ENCODE results near the gene LNX2. TPM values are rescaled to one million over a fixed set of nuclear protein-coding genes. Genes with fewer than 3 reads are reported as not detected.

Gene LNX2
- total RNA-seq, 3 donors from 2014 or later, result 5.9 to 19.3 (median 19.2) TPM

- no peaks in the 10 kb centered on the region for H3K36me3 ChIP-seq
- H3K9me3 ChIP-seq, result no peaks in the 10 kb centered on the region
- peak in 1 of 2 donors; percentile 24 for DNase-seq (ENCODE audit: low spot score in 2 of 2)
- H3K27ac ChIP-seq, result peak overlapping the region in 1 of 2 donors; percentile 0
- peaks cover 0 to 4% of the 10 kb centered on the region in 2 donors for H3K4me1 ChIP-seq
- H3K27me3 ChIP-seq, result no peaks in the 10 kb centered on the region
- TF ChIP-seq POLR2AphosphoS5 (IDR thresholded peaks at IDR 0.05), result no peak
- TF ChIP-seq POLR2A (IDR thresholded peaks at IDR 0.05), result no peak
- TF ChIP-seq CTCF (IDR thresholded peaks at IDR 0.05), result no peak
- H3K4me3 ChIP-seq, result no peak overlapping the region
- intact Hi-C loops (cut with DNase I; ENCODE audit: low total_unique reads), result no loop called here
These were observed 24.0 kb upstream of the LNX2 start for GRCh38 chr13:27644302-27644701.

GRCh38 chr13:27643334-27644132 is 23.2 kb upstream of the LNX2 start:
- Histone ChIP-seq H3K4me3 (no peak overlapping the region), H3K27me3 (no peaks in the 10 kb centered on the region), H3K36me3 (no peaks in the 10 kb centered on the region), H3K9me3 (no peaks in the 10 kb centered on the region), H3K27ac (peak overlapping the region in 1 of 2 donors; percentile 0), H3K4me1 (peaks cover 0 to 12% of the 10 kb centered on the region in 2 donors)
- TF ChIP-seq POLR2A (IDR thresholded peaks at IDR 0.05), result no peak
- TF ChIP-seq CTCF (IDR thresholded peaks at IDR 0.05), result no peak
- no peak for TF ChIP-seq POLR2AphosphoS5 (IDR thresholded peaks at IDR 0.05)
- intact Hi-C loops (cut with DNase I; ENCODE audit: low total_unique reads), result no loop called here
- no peak for DNase-seq (ENCODE audit: low spot score in 2 of 2)

GRCh38 chr13:27641711-27642502 is 21.6 kb upstream of the LNX2 start:
- TF ChIP-seq POLR2AphosphoS5 (IDR thresholded peaks at IDR 0.05) (no peak), POLR2A (IDR thresholded peaks at IDR 0.05) (no peak), CTCF (IDR thresholded peaks at IDR 0.05) (no peak)
- H3K4me1 ChIP-seq, result peaks cover 0 to 14% of the 10 kb centered on the region in 2 donors
- H3K36me3 ChIP-seq, result no peaks in the 10 kb centered on the region
- H3K4me3 ChIP-seq, result no peak overlapping the region
- H3K9me3 ChIP-seq, result no peaks in the 10 kb centered on the region
- no peaks in the 10 kb centered on the region for H3K27me3 ChIP-seq
- intact Hi-C loops (cut with DNase I; ENCODE audit: low total_unique reads), result no loop called here
- H3K27ac ChIP-seq, result no peak overlapping the region
- no peak for DNase-seq (ENCODE audit: low spot score in 2 of 2)

GRCh38 chr13:27639186-27639585 is 18.9 kb upstream of the LNX2 start:
- no peak for DNase-seq (ENCODE audit: low spot score in 2 of 2)
- intact Hi-C loops (cut with DNase I; ENCODE audit: low total_unique reads), result no loop called here
- Histone ChIP-seq H3K27ac (peak overlapping the region in 1 of 2 donors; percentile 37), H3K4me1 (peaks cover 0 to 19% of the 10 kb centered on the region in 2 donors), H3K27me3 (no peaks in the 10 kb centered on the region), H3K36me3 (no peaks in the 10 kb centered on the region), H3K9me3 (no peaks in the 10 kb centered on the region), H3K4me3 (no peak overlapping the region)
- TF ChIP-seq CTCF (IDR thresholded peaks at IDR 0.05) (no peak), POLR2A (IDR thresholded peaks at IDR 0.05) (no peak), POLR2AphosphoS5 (IDR thresholded peaks at IDR 0.05) (no peak)

- H3K4me1 ChIP-seq, result peaks cover 0 to 19% of the 10 kb centered on the region in 2 donors
- H3K4me3 ChIP-seq, result no peak overlapping the region
- peak overlapping the region; percentile 34 to 37 for H3K27ac ChIP-seq
- no peaks in the 10 kb centered on the region for H3K36me3 ChIP-seq
- no peaks in the 10 kb centered on the region for H3K9me3 ChIP-seq
- DNase-seq (ENCODE audit: low spot score in 2 of 2), result no peak
- intact Hi-C loops (cut with DNase I; ENCODE audit: low total_unique reads), result no loop called here
- H3K27me3 ChIP-seq, result no peaks in the 10 kb centered on the region
- TF ChIP-seq POLR2A (IDR thresholded peaks at IDR 0.05) (no peak), POLR2AphosphoS5 (IDR thresholded peaks at IDR 0.05) (no peak), CTCF (IDR thresholded peaks at IDR 0.05) (no peak)
These were observed 18.2 kb upstream of the LNX2 start for GRCh38 chr13:27638521-27638920.

Data from breast epithelium (tissue), 4 donors.